OCI-LY1 (cell line): ENCODE results near the gene WWOX.

Experiments used
- H2AFZ ChIP-seq: fragments of 200-600 bp; sonication (generic), shearing (Covaris generic); 2 replicates; pipeline ENCODE4 v1.6.0; 2014; ENCODE audit warnings: antibody characterized with exemption, mild to moderate bottlenecking, low read length
- H3F3A ChIP-seq: fragments of 200-600 bp; sonication (generic), shearing (Covaris generic); 2 replicates; pipeline ENCODE4 v1.6.0; 2014; ENCODE audit warnings: mild to moderate bottlenecking, antibody characterized with exemption, low read length, moderate library complexity; ENCODE audit not compliant: insufficient read depth
- H3K27ac ChIP-seq: fragments of 200-600 bp; sonication (generic); 2 replicates; pipeline ENCODE4 v1.5.1; 2014; ENCODE audit warnings: low read length, mixed run types, mild to moderate bottlenecking, low read depth; ENCODE audit not compliant: poor library complexity, severe bottlenecking
- H3K27me3 ChIP-seq: fragments of 200-600 bp; sonication (generic); 2 replicates; pipeline ENCODE4 v1.6.0; 2014; ENCODE audit warnings: antibody characterized with exemption, mild to moderate bottlenecking, low read length, moderate library complexity; ENCODE audit not compliant: insufficient read depth
- H3K36me3 ChIP-seq: fragments of 200-600 bp; sonication (generic); 2 replicates; pipeline ENCODE4 v1.6.1; 2014; ENCODE audit warnings: mild to moderate bottlenecking, antibody characterized with exemption, low read length, moderate library complexity, mixed read lengths; ENCODE audit not compliant: insufficient read depth
- H3K4me1 ChIP-seq: fragments of 200-600 bp; sonication (generic); 2 replicates; pipeline ENCODE4 v1.5.1; 2014; ENCODE audit warnings: mild to moderate bottlenecking, low read length, moderate library complexity; ENCODE audit not compliant: insufficient read depth, severe bottlenecking
- H3K4me2 ChIP-seq: fragments of 200-600 bp; sonication (generic), shearing (Covaris generic); 2 replicates; pipeline ENCODE4 v1.6.1; 2014; ENCODE audit warnings: low read length
- H3K4me3 ChIP-seq: fragments of 200-600 bp; sonication (generic); 2 replicates; pipeline ENCODE4 v1.5.1; 2014; ENCODE audit warnings: low read length, low read depth, mild to moderate bottlenecking, mixed read lengths; ENCODE audit not compliant: poor library complexity, severe bottlenecking
- H3K79me2 ChIP-seq: fragments of 200-600 bp; shearing (Covaris generic); 2 replicates; pipeline ENCODE4 v1.6.1; 2016; ENCODE audit warnings: mixed run types, low read length, mixed read lengths; ENCODE audit not compliant: insufficient read depth
- H3K9ac ChIP-seq: fragments of 200-600 bp; sonication (generic), shearing (Covaris generic); 2 replicates; pipeline ENCODE4 v1.6.1; 2014; ENCODE audit warnings: mild to moderate bottlenecking, low read length, mixed read lengths
- H3K9me2 ChIP-seq: fragments of 200-600 bp; sonication (generic), shearing (Covaris generic); 2 replicates; pipeline ENCODE4 v1.6.1; 2014; ENCODE audit warnings: low read depth, mild to moderate bottlenecking, low read length, mixed read lengths
- H3K9me3 ChIP-seq: fragments of 200-600 bp; shearing (Covaris generic); 2 replicates; pipeline ENCODE4 v1.6.1; 2014; ENCODE audit warnings: low read length, mixed read lengths
- H4K20me1 ChIP-seq: fragments of 200-600 bp; sonication (generic), shearing (Covaris generic); 2 replicates; pipeline ENCODE4 v1.6.0; 2016; ENCODE audit warnings: mild to moderate bottlenecking, low read length; ENCODE audit not compliant: insufficient read depth
- CTCF ChIP-seq: fragments of 200-600 bp; sonication (generic), shearing (Covaris generic); IDR thresholded peaks from 2 replicates; pipeline ENCODE4 v1.5.1; 2017; ENCODE audit warnings: mild to moderate bottlenecking, antibody characterized with exemption, low read length, moderate library complexity, mixed read lengths
- EZH2 ChIP-seq: fragments of 200-600 bp; sonication (generic), shearing (Covaris generic); IDR thresholded peaks from 2 replicates; pipeline ENCODE4 v1.8.0; 2017; ENCODE audit warnings: borderline replicate concordance, mixed run types, mild to moderate bottlenecking, antibody characterized with exemption, low read length, moderate library complexity, mixed read lengths

Gene WWOX

DNA sequence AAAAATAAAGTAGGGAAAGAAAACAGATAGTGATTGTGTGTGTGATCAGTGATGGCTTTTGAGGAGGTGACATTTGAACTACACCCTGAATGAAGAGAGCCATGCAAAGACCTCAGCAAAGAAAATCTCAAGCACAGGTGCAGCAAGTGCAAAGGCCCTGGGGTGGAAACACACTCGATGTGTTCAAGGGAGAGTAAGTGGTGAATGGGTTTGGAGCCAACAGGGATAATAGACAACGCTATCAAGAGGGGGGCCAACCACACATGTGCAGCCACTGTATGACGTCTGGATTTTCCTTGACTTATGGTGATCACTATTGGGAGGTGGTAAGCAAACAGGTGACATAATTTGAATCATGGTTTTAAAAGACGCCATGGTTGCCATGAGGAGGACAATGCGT is 564.2 kb downstream of the WWOX start:
- Histone ChIP-seq H3K36me3 (no peaks in the 10 kb centered on the region), H3K9me3 (no peaks in the 10 kb centered on the region), H3K27ac (no peak overlapping the region), H3K79me2 (no peaks in the 10 kb centered on the region), H3K4me1 (no peaks in the 10 kb centered on the region), H3K27me3 (no peaks in the 10 kb centered on the region), H2AFZ (no peak overlapping the region), H3K9ac (no peak overlapping the region), H4K20me1 (no peaks in the 10 kb centered on the region), H3K4me3 (no peak overlapping the region), H3F3A (no peaks in the 10 kb centered on the region), H3K4me2 (no peak overlapping the region), H3K9me2 (no peaks in the 10 kb centered on the region)
- TF ChIP-seq EZH2 (no peak), CTCF (no peak)

DNA sequence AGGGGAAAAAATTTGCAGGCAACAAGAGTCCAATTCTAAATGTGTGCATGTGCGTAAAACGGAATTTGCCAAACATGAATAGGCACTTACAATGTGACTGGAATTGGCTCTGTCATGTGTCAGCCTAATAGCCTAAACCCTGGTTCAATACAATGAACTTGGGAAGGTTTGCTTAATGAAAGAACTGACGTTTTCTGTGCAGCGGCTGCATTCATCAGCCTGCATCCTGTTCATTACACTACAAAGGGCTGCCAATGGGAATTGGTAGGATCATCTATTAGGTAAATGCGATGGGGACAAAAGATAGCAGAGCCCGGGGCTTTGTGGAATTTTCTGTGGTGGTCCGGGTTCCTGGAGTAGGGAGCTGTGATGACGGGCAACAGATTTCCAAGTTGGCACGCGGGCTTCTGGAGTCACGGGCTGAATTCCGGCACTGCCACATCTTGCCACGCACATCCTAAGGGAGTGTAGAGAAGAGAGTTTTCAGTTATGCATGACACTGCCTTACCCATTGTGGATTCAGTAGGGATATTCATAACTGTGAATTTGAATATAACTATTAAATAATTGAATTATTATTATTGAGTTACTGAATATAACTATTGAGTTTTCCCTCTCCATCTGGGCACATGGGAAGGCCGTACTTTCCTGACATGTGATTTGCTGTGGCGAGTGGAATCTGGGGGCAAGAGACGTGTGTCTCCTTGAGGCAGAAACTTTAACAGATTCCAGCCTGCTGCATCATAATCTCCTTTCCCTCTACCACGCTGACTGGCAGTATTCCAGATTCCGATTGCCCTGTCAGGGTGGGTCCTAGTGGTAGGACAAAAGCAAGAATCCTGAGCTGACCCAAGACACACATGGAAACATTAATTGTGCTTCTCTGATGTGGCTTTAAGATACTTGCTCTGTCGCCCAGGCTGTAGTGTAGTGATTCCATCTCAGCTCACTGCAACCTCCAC is 565.6 kb downstream of the WWOX start:
- H2AFZ ChIP-seq, result no peak overlapping the region
- H3K79me2 ChIP-seq, result no peaks in the 10 kb centered on the region
- no peak overlapping the region for H3K27ac ChIP-seq
- no peaks in the 10 kb centered on the region for H3K9me2 ChIP-seq
- H4K20me1 ChIP-seq, result no peaks in the 10 kb centered on the region
- no peaks in the 10 kb centered on the region for H3K9me3 ChIP-seq
- H3K4me2 ChIP-seq, result no peak overlapping the region
- H3K4me3 ChIP-seq, result no peak overlapping the region
- H3F3A ChIP-seq, result no peaks in the 10 kb centered on the region
- H3K4me1 ChIP-seq, result no peaks in the 10 kb centered on the region
- H3K36me3 ChIP-seq, result no peaks in the 10 kb centered on the region
- H3K9ac ChIP-seq, result no peak overlapping the region
- no peaks in the 10 kb centered on the region for H3K27me3 ChIP-seq
- TF ChIP-seq CTCF, result no peak
- no peak for TF ChIP-seq EZH2

- TF ChIP-seq EZH2, result no peak
- no peak for TF ChIP-seq CTCF
- H3K4me2 ChIP-seq, result no peak overlapping the region
- no peaks in the 10 kb centered on the region for H3K27me3 ChIP-seq
- H3K9ac ChIP-seq, result no peak overlapping the region
- H3K9me2 ChIP-seq, result no peaks in the 10 kb centered on the region
- H3K27ac ChIP-seq, result no peak overlapping the region
- no peaks in the 10 kb centered on the region for H3K4me1 ChIP-seq
- H3K4me3 ChIP-seq, result no peak overlapping the region
- H2AFZ ChIP-seq, result no peak overlapping the region
- no peaks in the 10 kb centered on the region for H3K36me3 ChIP-seq
- no peaks in the 10 kb centered on the region for H3K9me3 ChIP-seq
- no peaks in the 10 kb centered on the region for H3F3A ChIP-seq
- no peaks in the 10 kb centered on the region for H3K79me2 ChIP-seq
- H4K20me1 ChIP-seq, result no peaks in the 10 kb centered on the region
These were observed 566.9 kb downstream of the WWOX start for GRCh38 chr16:78666318-78666717.
